GM23248 (cell line): ENCODE data around the gene TXLNA.

Experiments
- EZH2 ChIP-seq: fragments of 200-600 bp; sonication (generic); IDR thresholded peaks from 2 replicates; pipeline ENCODE4 v1.6.1; 2018; ENCODE audit warnings: antibody characterized with exemption, mild to moderate bottlenecking; ENCODE audit not compliant: insufficient read depth, poor library complexity, severe bottlenecking
- EZH2phosphoT487 ChIP-seq: fragments of 200-600 bp; sonication (generic); IDR thresholded peaks from 2 replicates; pipeline ENCODE4 v1.6.1; 2018; ENCODE audit warnings: antibody characterized with exemption, moderate library complexity, mild to moderate bottlenecking, low read depth; ENCODE audit not compliant: insufficient read depth

GRCh38 chr1:32184650-32185049 lies 5.2 kb downstream of the TXLNA start:
- TF ChIP-seq EZH2phosphoT487: no peak
- TF ChIP-seq EZH2: no peak
